HCT116 (cell line): ENCODE results near the gene TPP1. TPM values are rescaled to one million over a fixed set of nuclear protein-coding genes. Genes with fewer than 3 reads are reported as not detected.

Experiments used
- ATAC-seq: fragments of 200-7000 bp; cut with Tn5 transposase; 2 replicates; pipeline ENCODE4 v1.9.1; 2020; ENCODE audit warnings: mild to moderate bottlenecking, moderate library complexity
- BruUV-seq: library from RNA; stranded (reverse); fragments of 400-500 nt; replicated peaks from 2 replicates; lab custom pipeline; 2021; lab: Mats Ljungman, UMichigan
- CTCF ChIA-PET: fragments of 300-600 bp; sonication (Branson Sonifier 250); formaldehyde crosslinking; loops from one replicate; lab custom pipeline; 2021; ENCODE audit warnings: antibody characterized with exemption; lab: Charles Lee
- POLR2A ChIA-PET: fragments of 300-600, 350-600 bp; sonication (Branson Sonifier 250); formaldehyde crosslinking; loops from one replicate; lab custom pipeline; 2021; ENCODE audit warnings: antibody characterized with exemption; lab: Charles Lee
- RAD21 ChIA-PET, 2 experiments: fragments of 300-600 bp; sonication (Branson Sonifier 250); formaldehyde crosslinking; loops; one replicate each; lab custom pipeline; 2023; ENCODE audit warnings: low total read pairs in 2 of 2; ENCODE audit not compliant: uncharacterized antibody in 2 of 2, unreplicated experiment in 2 of 2, low non-redundant PET in 1 of 2; lab: Charles Lee
- DNase-seq: peaks from one replicate; pipeline ENCODE4 v3.0.0-alpha.2; 2010; ENCODE audit warnings: low read depth, low spot score
- H2AFZ ChIP-seq: fragments of 200-600 bp; shearing (Covaris generic), sonication (generic); 2 replicates; pipeline ENCODE4 v1.6.1; 2017; ENCODE audit warnings: low read depth, mixed run types, mixed read lengths, antibody characterized with exemption, low read length; ENCODE audit not compliant: poor library complexity, severe bottlenecking
- H3K27ac ChIP-seq: 2 replicates; pipeline ENCODE4 v1.5.1; 2012; ENCODE audit warnings: low read depth, low read length
- H3K27me3 ChIP-seq: fragments of 200-600 bp; sonication (generic); 2 replicates; pipeline ENCODE4 v1.6.1; 2016; ENCODE audit warnings: mixed run types, low read length, mixed read lengths; ENCODE audit not compliant: insufficient read depth
- H3K36me3 ChIP-seq, 2 experiments: fragments of 200-500 bp in 1 of 2; fragments of 200-600 bp in 1 of 2; sonication (Bioruptor generic) in 1 of 2; sonication (generic) in 1 of 2; 2 replicates each; pipeline versions ENCODE4 v1.5.1 to v1.6.1; 2014 to 2016; ENCODE audit warnings: low read length in 2 of 2, inconsistent platforms in 1 of 2, mixed read lengths in 1 of 2, mixed run types in 1 of 2; ENCODE audit not compliant: insufficient read depth in 2 of 2, control insufficient read depth in 1 of 2
- H3K4me1 ChIP-seq, 2 experiments: fragments of 200-600 bp in 1 of 2; sonication (generic) in 1 of 2; 2 replicates each; pipeline versions ENCODE4 v1.5.1 to v1.6.1; 2012 to 2017; ENCODE audit warnings: low read length in 2 of 2, inconsistent platforms in 1 of 2, mild to moderate bottlenecking in 1 of 2, mixed read lengths in 1 of 2, mixed run types in 1 of 2, moderate library complexity in 1 of 2; ENCODE audit not compliant: insufficient read depth in 2 of 2, control insufficient read depth in 1 of 2
- H3K4me2 ChIP-seq: fragments of 200-600 bp; sonication (generic); 2 replicates; pipeline ENCODE4 v1.6.1; 2017; ENCODE audit warnings: mixed run types, low read length, mixed read lengths
- H3K4me3 ChIP-seq, 2 experiments: fragments of 200-600 bp in 1 of 2; sonication (generic) in 1 of 2; replicated peaks in 1 of 2; 2 replicates each; pipeline ENCODE4 v1.5.1; 2011 to 2016; ENCODE audit warnings: low read length in 2 of 2, control low read depth in 1 of 2, low read depth in 1 of 2, mild to moderate bottlenecking in 1 of 2, mixed read lengths in 1 of 2, mixed run types in 1 of 2
- H3K79me2 ChIP-seq: fragments of 200-600 bp; sonication (generic); 2 replicates; pipeline ENCODE4 v1.6.1; 2017; ENCODE audit warnings: mild to moderate bottlenecking, mixed run types, low read length, moderate library complexity, mixed read lengths; ENCODE audit not compliant: insufficient read depth
- H3K9ac ChIP-seq: fragments of 200-600 bp; sonication (generic); 2 replicates; pipeline ENCODE4 v1.6.1; 2016; ENCODE audit warnings: low read length, mixed read lengths
- H3K9me2 ChIP-seq: fragments of 200-600 bp; sonication (generic), shearing (Covaris generic); 2 replicates; pipeline ENCODE4 v1.6.1; 2017; ENCODE audit warnings: mixed run types, mild to moderate bottlenecking, moderate library complexity; ENCODE audit not compliant: insufficient read depth
- H3K9me3 ChIP-seq, 2 experiments: fragments of 200-500 bp in 1 of 2; fragments of 200-600 bp in 1 of 2; sonication (Bioruptor generic) in 1 of 2; sonication (generic) in 1 of 2; 2 replicates each; pipeline ENCODE4 v1.6.1; 2014 to 2017; ENCODE audit warnings: low read length in 2 of 2, mixed read lengths in 2 of 2, inconsistent platforms in 1 of 2, low read depth in 1 of 2, mild to moderate bottlenecking in 1 of 2, mixed run types in 1 of 2, moderate library complexity in 1 of 2; ENCODE audit not compliant: control insufficient read depth in 1 of 2, insufficient read depth in 1 of 2
- H4K20me1 ChIP-seq: fragments of 200-600 bp; sonication (generic), shearing (Covaris generic); 2 replicates; pipeline ENCODE4 v1.6.1; 2017; ENCODE audit warnings: mixed run types, mild to moderate bottlenecking, moderate library complexity; ENCODE audit not compliant: insufficient read depth
- CBX3 ChIP-seq: IDR thresholded peaks from 2 replicates; pipeline ENCODE4 v1.6.1; 2012; ENCODE audit warnings: low read depth
- CEBPB ChIP-seq: IDR thresholded peaks from 2 replicates; pipeline ENCODE4 v1.6.1; 2012; ENCODE audit warnings: low read depth
- CTCF ChIP-seq, 3 experiments: fragments of 200-600 bp in 1 of 3; sonication (generic) in 1 of 3; IDR thresholded peaks in 2 of 3; conservative IDR thresholded peaks in 1 of 3; 2 replicates each; pipeline ENCODE4 v1.5.1; 2012 to 2017; ENCODE audit warnings: low read depth in 2 of 3, low read length in 2 of 3, antibody characterized with exemption in 1 of 3, borderline replicate concordance in 1 of 3, control low read depth in 1 of 3, mild to moderate bottlenecking in 1 of 3, mixed read lengths in 1 of 3, mixed run types in 1 of 3, moderate library complexity in 1 of 3; ENCODE audit not compliant: insufficient read depth in 1 of 3
- EGR1 ChIP-seq: IDR thresholded peaks from 2 replicates; pipeline ENCODE4 v1.6.1; 2012; ENCODE audit warnings: low read depth
- ELF1 ChIP-seq: IDR thresholded peaks from 2 replicates; pipeline ENCODE4 v1.6.1; 2012; ENCODE audit warnings: low read depth, borderline replicate concordance
- FOSL1 ChIP-seq: IDR thresholded peaks from 2 replicates; pipeline ENCODE4 v1.6.1; 2012; ENCODE audit warnings: low read depth
- REST ChIP-seq: IDR thresholded peaks from 2 replicates; pipeline ENCODE4 v1.6.1; 2012; ENCODE audit warnings: low read depth
- SRF ChIP-seq: IDR thresholded peaks from 2 replicates; pipeline ENCODE4 v1.6.1; 2012; ENCODE audit warnings: low read depth
- ZFX ChIP-seq: fragments of 450-650 bp; IDR thresholded peaks from 2 replicates; pipeline ENCODE4 v1.6.1; 2017
- intact Hi-C: fragments of 100-400 bp; cut with micrococcal nuclease; formaldehyde crosslinking; loops from 2 replicates; pipeline ENCODE4 v1.10.0; 2022
- total RNA-seq: library from RNA; stranded (reverse); gene quantifications from one replicate; pipeline ENCODE4 v1.2.1, GENCODE V29; 2021; ENCODE audit not compliant: unreplicated experiment

Gene TPP1
- total RNA-seq, 1 experiment from 2014 or later: 44.7 TPM

- TF ChIP-seq REST (no peak), EGR1 (no peak), ELF1 (no peak), ZFX (peak; percentile 10; the same call in 1 of the 2 replicates)
Measured at GRCh38 chr11:6612213-6613041, 6.8 kb downstream of the TPP1 start, which contains the start of gene TAF10 (continued).

GRCh38 chr11:6611963-6612212 lies 7.3 kb downstream of the TPP1 start:
- Histone ChIP-seq H3K36me3 (peaks cover 21 to 46% of the 10 kb centered on the region in 2 experiments), H3K4me2 (peak overlapping the region; percentile 91), H3K27ac (peak overlapping the region; percentile 93), H3K4me1 (peaks cover 11 to 36% of the 10 kb centered on the region in 2 experiments; a peak in 3 of 4 replicates), H2AFZ (no peak overlapping the region), H3K4me3 (peak overlapping the region; percentile 71 to 92), H3K9me3 (no peaks in the 10 kb centered on the region), H4K20me1 (no peaks in the 10 kb centered on the region), H3K9me2 (no peaks in the 10 kb centered on the region), H3K27me3 (no peaks in the 10 kb centered on the region), H3K79me2 (peaks cover 36% of the 10 kb centered on the region), H3K9ac (peak overlapping the region; percentile 73)
- ATAC-seq: peak; percentile 26
- ChIA-PET CTCF (interaction anchor here (0.6 to 2.1 kb wide), 4 partner anchors 60 to 233 kb away, joined by 4 to 11 read pairs (median 4); partner anchors contain the start of gene MRPL17), POLR2A (interaction anchor here (1.0 to 1.2 kb wide), 2 partner anchors 10 to 69 kb away, joined by 4 read pairs; no protein-coding TSS in a partner anchor), RAD21 (no interaction called here)
- intact Hi-C loops: no loop called here
- DNase-seq: no peak
- no TSS peak for BruUV-seq
- TF ChIP-seq ZFX (peak; percentile 71; the same call in 1 of the 2 replicates), CEBPB (no peak), SRF (no peak), CTCF (IDR thresholded peaks at IDR 0.05 in 2 of 3, conservative IDR thresholded peaks at IDR 0.05 in 1 of 3; ENCODE audit: borderline replicate concordance in 1 of 3, insufficient read depth in 1 of 3, low read depth in 2 of 3, low read length in 2 of 3) (no peak), CBX3 (no peak), FOSL1 (no peak)
- TF ChIP-seq, all 23 proteins: peak for 1
